Stimulated activated CD4-positive, alpha-beta T cell treated with anti-CD3 and anti-CD28 coated beads, TNF-alpha, amount 100 ng/mL, for 24 hours (primary cell): ENCODE measurements around the gene PAIP1.
"Not testable (repeated sequence)": the region's sequence is repeated elsewhere in the genome, so short reads cannot be mapped to it uniquely, and the experiment has no call there.

ENCODE experiments used
- DNase-seq, 3 experiments: peaks; one replicate each; pipeline ENCODE4 v3.0.0-alpha.2; 2020; ENCODE audit warnings: low read depth in 3 of 3

Gene PAIP1

DNA sequence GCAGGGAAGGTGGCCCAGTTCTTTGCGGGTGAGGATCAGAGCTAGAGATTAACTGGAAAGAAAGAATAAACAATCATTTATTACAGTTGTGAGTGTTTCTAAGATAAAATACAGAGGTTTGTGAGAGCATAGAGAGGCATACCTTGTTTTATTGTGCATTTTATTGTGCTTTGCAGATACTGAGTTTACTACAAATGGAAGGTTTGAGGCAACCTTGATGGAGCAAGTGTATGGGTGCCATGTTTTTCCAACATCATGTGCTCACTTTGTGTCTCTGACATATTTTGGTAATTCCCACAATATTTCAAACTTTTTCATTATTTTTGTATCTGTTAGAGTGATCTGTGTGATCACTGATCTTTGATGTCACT is 41.2 kb downstream of the PAIP1 start:
- no peak for DNase-seq

DNA sequence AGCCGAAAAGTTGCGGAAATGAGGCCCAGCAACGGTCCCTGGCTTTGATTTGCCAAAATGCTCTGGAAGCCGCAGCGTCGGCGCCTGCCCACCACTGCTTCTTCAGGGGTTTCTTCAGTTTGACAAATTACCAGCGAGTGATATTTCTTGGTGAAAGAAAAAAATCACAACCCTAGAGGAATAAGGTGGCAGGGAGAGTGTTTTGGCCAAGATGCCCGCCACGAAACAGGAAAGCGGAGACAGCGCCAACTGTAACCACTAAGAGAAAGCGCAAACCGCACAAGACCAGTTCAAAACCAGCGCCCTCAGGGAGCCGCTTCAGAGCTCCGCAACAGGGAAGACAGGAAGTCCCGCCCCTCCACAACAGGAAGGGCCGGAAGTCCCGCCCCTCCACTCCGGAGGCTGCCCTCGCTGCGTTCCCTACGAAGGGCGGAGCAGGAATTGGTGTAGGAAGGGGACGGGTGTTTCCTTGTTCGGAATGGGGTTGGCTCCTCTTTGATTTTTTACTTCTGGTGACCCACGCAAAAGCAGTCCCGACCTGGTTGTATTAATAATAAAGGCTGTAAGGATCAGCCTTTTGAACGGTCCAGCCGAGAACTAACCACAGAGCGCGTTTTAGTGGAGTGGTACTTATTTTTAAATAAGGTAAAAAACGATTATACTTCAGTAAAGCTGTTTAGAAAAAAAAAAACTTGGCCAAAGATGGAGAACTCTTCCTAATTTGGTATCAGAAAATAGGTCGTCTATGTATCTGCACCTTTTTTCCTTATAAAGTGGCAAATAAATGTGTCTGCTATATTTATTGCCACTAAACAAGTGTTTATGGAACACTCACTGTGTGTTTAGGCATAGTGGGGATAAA is 41.8 kb downstream of the PAIP1 start, which contains the start of gene C5orf34:
C5orf34 (minus strand) TSS at position 333 of the 862 bp plus-strand sequence. CDS start 5,809 bp downstream, outside the sequence.
- DNase-seq = peak; percentile 91 to 95 (median 92)

DNA sequence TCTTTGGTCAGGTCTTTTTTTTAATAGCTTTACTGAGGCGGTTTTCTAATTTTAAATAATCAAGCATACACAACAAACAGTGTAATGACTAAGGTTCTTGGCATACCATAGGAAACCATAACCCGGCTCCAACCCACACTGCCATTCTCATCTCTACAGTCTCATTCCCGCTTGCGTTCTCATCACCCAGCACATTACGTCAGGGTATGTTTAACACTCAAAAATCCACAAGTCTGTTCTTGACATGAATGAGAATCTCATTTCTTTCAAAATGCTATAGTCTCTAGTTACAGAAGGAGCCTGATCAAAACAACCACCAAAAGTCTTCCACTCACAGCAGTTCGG is 42.4 kb downstream of the PAIP1 start:
- peak in 1 of 3 experiments; percentile 19 for DNase-seq

DNA sequence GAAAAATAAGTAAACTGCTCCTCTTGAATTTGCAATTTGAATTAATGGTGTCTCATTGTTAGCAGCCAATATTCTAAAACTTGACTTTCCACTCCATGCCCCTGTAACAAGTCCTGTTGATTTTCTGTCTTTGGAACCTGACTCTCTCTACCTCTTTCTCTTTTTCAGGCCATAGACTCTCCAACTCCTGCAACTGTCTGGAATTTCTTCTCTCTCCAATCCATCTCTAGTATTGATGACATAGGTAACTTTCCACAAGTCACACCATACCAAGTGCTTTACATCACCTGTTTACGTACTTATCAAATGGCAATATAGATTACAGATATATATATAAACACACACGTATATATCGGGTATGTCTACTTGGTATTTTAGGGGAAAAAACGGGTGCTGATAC is 42.9 kb downstream of the PAIP1 start:
- no peak for DNase-seq

DNA sequence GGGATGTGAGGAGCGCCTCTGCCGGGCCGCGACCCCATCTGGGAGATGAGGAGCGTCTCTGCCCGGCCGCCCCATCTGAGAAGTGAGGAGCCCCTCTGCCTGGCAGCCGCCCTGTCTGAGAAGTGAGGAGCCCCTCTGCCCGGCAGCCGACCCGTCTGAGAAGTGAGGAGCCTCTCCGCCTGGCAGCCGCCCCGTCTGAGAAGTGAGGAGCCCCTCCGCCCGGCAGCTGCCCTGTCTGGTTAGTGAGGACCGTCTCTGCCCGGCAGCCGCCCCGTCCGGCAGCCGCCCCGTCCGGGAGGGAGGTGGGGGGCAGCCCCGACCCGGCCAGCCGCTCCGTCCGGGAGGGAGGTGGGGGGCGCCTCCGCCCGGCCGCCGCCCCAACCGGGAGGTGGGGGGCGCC is 45.8 kb downstream of the PAIP1 start:
- not testable (repeated sequence) for DNase-seq

DNA sequence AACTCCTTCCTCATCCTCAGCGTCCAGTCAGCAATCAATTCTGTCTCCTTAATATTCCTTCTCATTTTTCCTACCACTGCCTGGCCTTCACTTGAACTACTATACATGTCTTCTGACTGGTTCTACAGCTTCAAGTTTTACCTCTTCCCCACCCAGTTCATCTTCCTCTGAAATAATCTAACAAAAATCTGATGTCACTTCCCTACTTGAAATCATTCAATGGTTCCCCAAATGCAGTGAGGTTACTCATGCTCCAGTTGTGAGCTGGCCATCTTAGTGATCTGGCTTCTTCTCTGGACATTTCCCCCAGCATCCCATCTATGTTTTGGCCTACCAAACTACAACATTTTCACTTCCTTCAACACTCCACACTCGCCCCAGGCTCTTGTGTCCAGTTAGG is 58.3 kb downstream of the PAIP1 start:
- no peak for DNase-seq

DNA sequence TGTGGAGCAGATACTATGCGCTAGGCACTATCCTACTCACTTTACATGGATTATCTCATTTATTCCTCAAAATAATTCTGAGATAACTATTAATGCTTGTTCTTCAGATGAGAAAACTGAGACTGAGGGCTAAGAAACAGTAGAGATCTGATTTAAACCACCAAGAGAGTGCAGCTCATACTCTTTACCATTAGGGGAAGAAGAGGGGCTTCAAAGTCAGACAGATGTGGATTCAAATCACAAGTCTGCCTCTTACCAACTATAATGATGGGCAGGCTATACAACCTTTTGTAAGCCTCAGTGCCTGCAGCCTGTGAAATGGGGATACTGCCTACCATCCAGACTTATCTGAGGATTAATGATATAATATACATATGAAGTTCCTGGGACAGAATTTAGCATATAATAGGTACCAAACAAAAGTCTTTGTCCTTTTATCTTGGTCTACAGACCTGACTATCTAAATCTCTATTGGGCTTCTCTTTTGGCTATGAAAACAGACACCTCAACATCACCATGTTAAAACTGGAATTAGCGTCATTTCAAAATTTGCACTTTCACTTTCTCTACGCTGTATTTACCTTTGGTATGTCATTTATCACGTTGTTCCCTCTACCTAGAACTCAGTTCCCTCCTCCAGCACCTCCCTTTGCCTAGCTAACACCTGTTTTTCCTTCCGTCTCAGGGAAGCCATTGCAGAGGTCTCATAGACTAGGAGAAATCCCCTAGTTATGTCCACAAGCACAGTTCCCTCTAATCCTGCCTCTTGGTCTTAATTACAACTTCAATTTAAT is 59.4 kb downstream of the PAIP1 start:
- DNase-seq = no peak

DNA sequence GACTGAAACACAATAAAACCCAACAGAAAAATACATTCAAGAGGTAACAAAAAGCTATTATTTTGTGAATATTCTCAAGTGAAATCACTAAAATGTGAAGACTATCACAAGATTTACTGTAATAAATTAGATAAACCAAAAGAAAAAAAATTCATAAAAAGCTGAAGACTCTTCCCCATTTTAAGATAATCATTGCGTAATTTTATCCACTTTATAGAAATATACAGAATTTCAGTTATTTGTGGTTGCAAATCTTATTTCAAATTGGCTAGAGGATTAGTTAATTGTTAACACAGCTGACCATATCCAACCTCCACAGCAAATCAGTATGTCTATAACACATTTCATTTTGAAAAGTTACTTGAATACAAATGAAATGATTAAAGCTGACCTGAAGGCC is 65.6 kb downstream of the PAIP1 start:
- no peak for DNase-seq

GRCh38 chr5:43486353-43486752 is 70.5 kb downstream of the PAIP1 start:
- DNase-seq = no peak

GRCh38 chr5:43485406-43485805 is 71.5 kb downstream of the PAIP1 start:
- DNase-seq = no peak

GRCh38 chr5:43484106-43484849 is 72.6 kb downstream of the PAIP1 start:
- peak; percentile 74 to 81 (median 81) for DNase-seq

DNA sequence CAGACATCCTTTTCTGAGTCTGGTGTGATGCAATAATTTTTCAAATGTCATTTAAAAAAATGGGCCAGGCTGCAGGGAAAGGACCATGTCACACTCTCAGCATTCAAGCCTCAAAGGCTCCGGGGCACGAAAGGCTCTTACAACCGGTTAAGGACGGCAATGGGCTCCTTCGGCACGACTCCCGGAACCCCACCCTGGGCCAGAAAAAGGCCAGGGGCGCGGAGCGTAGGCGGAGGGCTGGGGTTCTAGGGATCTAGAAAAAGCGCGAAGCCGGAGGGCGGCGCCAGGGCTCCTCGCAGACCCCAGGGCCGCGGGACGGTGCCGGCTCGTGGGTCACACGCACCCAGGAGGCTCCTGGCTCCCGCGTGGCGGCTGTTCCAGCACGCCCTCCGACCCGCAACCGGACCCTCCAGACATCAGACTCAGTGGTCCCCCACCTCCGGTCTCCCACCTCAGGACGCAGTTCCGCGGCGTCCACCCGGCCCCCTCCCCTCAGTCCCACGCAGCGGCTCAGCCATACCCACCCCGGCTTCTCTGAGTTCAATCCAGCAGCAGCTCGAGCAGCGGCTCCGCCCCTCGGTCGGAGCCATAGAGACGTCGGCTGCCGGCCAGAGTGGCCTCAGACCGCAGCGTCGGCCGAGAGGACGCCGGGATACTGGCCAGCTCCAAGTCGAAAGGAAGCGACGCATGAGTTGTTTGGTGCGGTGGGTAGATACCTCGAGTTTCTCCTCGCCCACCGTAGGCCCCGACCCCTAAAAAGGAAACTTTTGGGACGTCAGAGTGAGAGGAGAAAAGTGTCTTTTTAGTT is 73.4 kb downstream of the PAIP1 start, which contains the start of gene TMEM267:
TMEM267 (minus strand) TSS at position 568 of the 808 bp plus-strand sequence. CDS start 29,896 bp downstream, outside the sequence.
- peak; percentile 71 to 82 (median 75) for DNase-seq

GRCh38 chr5:43482490-43483297 is 74.2 kb downstream of the PAIP1 start:
- DNase-seq = no peak
